VCaP (cell line): ENCODE results near the gene AUTS2.

Experiments used
- H3K27ac ChIP-seq: fragments of 450-650 bp; 2 replicates; pipeline ENCODE4 v1.5.1; 2017
- CTCF ChIP-seq: fragments of 450-650 bp; conservative IDR thresholded peaks from 2 replicates; pipeline ENCODE4 v1.5.1; 2017; ENCODE audit warnings: mild to moderate bottlenecking, moderate library complexity

The AUTS2 gene

GRCh38 chr7:69575651-69576050 lies 22.6 kb upstream of the AUTS2 start:
- no peak for TF ChIP-seq CTCF
- H3K27ac ChIP-seq, result no peak overlapping the region

GRCh38 chr7:69577221-69577620 lies 21.1 kb upstream of the AUTS2 start:
- no peak overlapping the region for H3K27ac ChIP-seq
- no peak for TF ChIP-seq CTCF

DNA sequence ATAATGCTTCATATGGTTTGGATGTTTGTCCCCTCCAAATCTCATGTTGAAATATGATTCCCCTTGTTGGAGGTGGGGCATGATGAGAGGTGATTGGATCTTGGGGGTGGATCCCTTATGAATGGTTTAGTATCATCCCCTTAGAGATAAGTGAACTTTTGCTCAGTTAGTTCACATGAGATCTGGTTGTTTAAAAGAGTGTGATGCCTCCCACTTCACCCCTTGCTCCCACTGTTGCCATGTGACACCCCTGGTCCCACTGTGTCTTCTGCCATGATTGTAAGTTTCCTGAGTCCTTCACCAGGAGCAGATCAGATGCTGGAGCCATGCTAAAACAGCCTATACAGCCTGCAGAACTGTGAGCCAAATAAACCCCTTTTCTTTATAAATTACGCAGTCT lies 13.1 kb upstream of the AUTS2 start:
- TF ChIP-seq CTCF, result no peak
- H3K27ac ChIP-seq, result no peak overlapping the region

GRCh38 chr7:69586321-69586720 lies 12.0 kb upstream of the AUTS2 start:
- TF ChIP-seq CTCF, result no peak
- H3K27ac ChIP-seq, result no peak overlapping the region

DNA sequence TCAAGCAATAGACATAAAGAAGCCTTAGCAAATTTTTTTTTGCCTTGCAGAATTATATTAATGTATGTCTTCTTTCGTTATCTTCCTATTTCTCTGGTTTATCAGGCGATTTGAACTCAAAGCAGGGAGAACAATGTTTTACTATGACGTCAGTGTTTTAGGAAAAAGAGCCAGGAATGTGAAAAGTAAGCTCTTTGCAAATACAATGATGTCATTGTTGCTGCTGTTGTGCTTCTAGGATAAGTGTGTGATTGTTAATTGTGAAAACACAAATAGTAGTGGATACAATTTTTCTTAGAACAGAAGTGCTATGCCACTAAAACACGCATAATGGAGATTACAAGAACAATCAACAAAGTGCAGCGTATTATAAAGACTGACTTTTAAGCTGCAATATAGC lies 9.5 kb upstream of the AUTS2 start:
- TF ChIP-seq CTCF, result no peak
- no peak overlapping the region for H3K27ac ChIP-seq

DNA sequence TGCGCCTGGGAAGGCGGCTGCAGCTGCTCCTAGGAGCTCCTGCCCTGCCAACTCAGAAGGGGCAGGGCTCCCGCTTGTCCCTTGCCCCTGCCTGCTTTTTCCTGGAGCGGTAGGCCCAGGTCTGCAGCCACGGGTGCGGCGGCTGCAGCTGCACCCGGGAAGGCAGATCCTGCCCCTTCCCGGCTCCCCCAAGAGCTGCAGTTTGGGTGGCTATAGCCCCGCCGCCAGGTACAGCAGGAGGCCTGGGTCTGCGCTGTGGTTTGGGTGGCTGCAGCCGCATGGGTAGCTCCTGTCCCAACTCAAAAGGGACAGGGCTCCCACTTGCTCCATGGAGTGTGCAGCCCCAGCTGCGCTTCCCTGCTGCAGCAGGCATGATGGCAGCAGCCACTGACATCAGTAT lies 6.5 kb upstream of the AUTS2 start:
- no peak overlapping the region for H3K27ac ChIP-seq
- TF ChIP-seq CTCF, result no peak

DNA sequence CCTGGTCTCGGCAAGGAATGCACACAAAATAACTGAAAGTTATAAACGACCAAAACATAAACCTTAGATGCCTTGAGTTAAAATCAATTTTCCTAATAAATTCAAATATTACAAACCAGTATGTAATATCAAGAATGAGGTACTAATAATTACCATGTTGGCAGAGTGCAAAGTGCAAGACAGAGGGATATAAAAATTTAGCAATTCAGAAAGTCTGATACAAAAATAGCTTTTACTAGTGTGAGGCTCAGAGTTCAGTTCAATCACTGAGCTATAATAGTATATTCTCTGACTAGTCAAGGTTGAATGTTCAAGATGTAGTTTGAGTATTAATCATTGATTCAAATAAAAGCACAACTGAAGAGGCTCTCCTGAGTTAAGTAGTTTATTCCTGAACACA lies 4.8 kb upstream of the AUTS2 start:
- no peak overlapping the region for H3K27ac ChIP-seq
- TF ChIP-seq CTCF, result no peak

DNA sequence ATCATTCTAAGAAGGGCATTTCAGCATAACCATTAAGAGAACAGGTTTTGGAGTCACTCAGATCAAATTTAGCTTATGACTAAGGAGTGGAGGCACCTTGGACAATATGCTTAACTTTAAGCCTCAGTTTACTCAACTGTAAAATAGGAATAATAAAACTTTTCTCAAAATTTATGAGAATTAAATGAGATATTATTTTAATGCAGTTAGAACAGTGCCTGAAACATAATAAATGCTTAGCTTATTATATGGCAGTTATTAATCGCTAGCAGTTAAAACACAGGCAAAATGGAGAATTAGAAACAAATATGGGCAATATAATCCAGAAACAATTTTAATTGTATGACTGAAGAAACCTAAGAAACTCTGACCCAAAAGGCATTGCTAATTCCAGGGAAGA lies 2.9 kb upstream of the AUTS2 start:
- H3K27ac ChIP-seq, result no peak overlapping the region
- TF ChIP-seq CTCF, result no peak
